CD4-positive, alpha-beta T cell treated with Interleukin-21 for 1 hour (primary cell): ENCODE results near the gene HKDC1.
"Not testable (repeated sequence)": the region's sequence is repeated elsewhere in the genome, so short reads cannot be mapped to it uniquely, and the experiment has no call there.

ENCODE experiments used
- DNase-seq: peaks from one replicate; pipeline ENCODE4 v3.0.0-alpha.2; 2020

Gene HKDC1, protein sequence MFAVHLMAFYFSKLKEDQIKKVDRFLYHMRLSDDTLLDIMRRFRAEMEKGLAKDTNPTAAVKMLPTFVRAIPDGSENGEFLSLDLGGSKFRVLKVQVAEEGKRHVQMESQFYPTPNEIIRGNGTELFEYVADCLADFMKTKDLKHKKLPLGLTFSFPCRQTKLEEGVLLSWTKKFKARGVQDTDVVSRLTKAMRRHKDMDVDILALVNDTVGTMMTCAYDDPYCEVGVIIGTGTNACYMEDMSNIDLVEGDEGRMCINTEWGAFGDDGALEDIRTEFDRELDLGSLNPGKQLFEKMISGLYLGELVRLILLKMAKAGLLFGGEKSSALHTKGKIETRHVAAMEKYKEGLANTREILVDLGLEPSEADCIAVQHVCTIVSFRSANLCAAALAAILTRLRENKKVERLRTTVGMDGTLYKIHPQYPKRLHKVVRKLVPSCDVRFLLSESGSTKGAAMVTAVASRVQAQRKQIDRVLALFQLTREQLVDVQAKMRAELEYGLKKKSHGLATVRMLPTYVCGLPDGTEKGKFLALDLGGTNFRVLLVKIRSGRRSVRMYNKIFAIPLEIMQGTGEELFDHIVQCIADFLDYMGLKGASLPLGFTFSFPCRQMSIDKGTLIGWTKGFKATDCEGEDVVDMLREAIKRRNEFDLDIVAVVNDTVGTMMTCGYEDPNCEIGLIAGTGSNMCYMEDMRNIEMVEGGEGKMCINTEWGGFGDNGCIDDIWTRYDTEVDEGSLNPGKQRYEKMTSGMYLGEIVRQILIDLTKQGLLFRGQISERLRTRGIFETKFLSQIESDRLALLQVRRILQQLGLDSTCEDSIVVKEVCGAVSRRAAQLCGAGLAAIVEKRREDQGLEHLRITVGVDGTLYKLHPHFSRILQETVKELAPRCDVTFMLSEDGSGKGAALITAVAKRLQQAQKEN

GRCh38 chr10:69220041-69220451 is at the start of gene HKDC1:
TSS of gene HKDC1 (plus strand) at chr10:69220332. CDS start at chr10:69220436, 104 bp downstream.
- no peak for DNase-seq

DNA sequence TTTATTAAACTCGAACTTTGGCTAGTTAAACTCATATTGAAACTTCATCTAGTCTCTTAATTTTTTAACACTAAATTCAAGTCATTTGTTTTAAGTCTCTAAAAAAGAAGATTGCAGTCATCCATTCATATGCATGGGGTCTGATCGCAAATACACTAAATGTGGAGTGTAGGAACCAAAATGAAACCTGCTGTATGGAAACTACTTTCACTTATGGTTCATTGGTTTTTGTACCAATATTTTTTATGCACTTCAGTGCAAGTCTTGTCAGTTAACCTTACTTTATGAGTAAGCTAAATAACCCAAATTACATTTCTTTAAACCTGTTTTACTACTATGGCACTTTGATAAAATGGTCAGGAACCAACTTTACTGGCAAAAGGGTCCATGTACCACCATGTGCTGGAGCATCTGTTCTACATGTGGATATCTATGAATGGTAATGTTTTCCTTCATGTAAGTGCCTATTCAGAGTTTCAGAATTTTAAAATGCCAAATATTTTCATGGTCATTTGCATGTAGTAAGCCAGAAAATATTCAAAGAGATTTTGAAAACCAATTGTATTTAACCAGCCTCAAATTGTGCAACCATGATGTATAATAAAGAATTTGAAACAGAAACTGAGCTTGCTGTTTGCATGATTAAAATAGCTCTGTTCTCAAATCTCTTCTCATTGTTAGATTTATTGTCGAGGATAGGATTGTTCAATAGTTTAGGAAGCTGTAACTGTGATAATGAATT is 47.7 kb upstream of the HKDC1 start:
- no peak for DNase-seq

DNA sequence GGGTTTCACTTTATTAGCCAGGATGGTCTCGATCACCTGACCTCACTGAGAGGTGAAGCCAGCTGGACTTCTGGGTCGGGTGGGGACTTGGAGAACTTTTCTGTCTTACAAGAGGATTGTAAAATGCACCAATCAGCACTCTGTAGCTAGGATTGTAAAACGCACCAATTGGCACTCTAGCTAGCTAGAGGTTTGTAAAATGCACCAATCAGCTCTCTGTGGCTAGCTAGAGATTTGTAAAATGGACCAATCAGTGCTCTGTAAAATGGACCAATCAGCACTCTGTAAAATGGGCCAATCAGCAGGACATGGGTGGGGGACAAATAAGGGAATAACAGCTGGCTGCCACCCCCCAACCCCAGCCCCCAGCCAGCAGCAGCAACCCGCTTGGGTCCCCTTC is 44.8 kb upstream of the HKDC1 start:
- DNase-seq: not testable (repeated sequence)

GRCh38 chr10:69176823-69177222 is 43.3 kb upstream of the HKDC1 start:
- no peak for DNase-seq

GRCh38 chr10:69179089-69179742 is 40.9 kb upstream of the HKDC1 start:
- no peak for DNase-seq

GRCh38 chr10:69179743-69180524 is 40.2 kb upstream of the HKDC1 start, which contains the start of gene SUPV3L1:
TSS of gene SUPV3L1 (plus strand) at chr10:69180234. CDS start at chr10:69180292, 58 bp downstream.
- DNase-seq: peak; percentile 92

DNA sequence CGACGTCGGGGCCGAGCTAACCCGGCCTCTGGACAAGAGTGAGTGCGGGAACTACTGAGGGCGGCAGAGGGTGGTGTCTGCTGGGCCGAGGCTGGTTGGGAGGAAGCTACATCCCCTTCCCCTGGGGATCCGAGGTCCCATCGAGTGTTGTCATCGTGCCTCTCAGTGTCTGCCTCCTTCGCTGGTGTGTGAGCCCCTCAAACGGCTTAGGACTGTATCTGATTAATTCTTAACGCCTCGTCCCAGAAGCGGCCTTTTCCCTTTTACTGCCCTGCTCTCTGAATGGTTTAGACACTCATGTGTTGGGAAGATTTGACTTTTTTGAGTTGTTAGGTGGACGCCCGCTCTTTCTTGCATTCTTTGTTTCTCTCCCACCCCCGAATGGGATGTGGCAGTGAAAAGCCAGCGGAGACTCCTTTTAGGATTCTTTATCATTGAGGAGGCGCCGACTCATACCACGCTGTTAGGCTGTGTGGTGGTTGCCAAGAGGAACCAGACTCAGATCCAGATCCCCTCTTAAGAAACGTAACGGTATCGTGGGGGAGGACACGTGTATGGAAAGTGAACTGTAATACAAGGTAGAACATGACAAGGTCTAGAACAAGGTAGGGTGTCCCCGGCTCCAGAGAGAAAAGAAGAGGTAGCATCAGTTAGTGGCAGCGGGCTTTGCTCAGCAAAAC is 39.5 kb upstream of the HKDC1 start:
- peak; percentile 14 for DNase-seq

DNA sequence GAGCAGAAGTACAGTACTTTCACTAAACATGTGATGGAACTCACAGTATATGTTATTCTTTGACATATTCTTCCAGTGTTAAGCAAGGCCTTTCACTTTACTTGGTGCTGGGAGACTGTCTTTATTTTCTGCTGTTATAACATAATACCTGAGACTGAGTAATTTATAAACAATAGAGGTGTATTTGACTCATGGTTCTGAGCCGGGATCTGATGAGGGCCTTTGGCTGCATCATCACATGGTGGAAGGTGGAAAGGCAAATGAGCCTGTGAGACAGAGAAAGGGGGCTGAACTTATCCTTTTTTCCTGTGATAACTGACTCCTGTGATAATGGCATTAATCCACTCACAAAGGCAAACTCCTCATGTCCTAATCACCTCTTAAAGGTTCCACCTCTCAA is 38.7 kb upstream of the HKDC1 start:
- no peak for DNase-seq

GRCh38 chr10:69182005-69182404 is 38.1 kb upstream of the HKDC1 start:
- DNase-seq: no peak

- no peak for DNase-seq
Observed at GRCh38 chr10:69186524-69186923, 33.6 kb upstream of the HKDC1 start.

DNA sequence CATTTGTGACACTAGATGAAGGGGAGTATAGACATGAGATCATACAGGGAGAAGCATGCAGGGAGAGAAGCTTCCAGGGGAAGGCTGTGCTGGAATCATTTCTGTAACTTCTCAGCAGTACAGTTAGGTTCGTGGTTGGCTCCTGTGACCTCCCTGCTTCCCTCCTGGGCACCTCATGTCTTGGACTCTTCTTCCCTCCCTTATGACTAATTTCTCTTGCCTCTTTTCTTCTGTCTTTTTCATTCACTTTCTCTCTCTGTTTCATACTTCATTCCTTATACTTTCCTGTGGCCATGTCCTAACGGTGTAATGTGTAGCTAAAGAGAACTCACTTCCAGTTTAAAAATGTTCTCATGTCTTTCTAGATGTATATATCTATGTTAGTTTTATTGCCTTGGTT is 19.1 kb upstream of the HKDC1 start:
- DNase-seq: no peak

GRCh38 chr10:69202332-69202731 is 17.8 kb upstream of the HKDC1 start:
- DNase-seq: peak; percentile 40

- no peak for DNase-seq
Observed at GRCh38 chr10:69208761-69209160, 11.4 kb upstream of the HKDC1 start.

- no peak for DNase-seq
Observed at GRCh38 chr10:69209787-69210484, 10.2 kb upstream of the HKDC1 start.

GRCh38 chr10:69211104-69211503 is 9.0 kb upstream of the HKDC1 start:
- DNase-seq: no peak

DNA sequence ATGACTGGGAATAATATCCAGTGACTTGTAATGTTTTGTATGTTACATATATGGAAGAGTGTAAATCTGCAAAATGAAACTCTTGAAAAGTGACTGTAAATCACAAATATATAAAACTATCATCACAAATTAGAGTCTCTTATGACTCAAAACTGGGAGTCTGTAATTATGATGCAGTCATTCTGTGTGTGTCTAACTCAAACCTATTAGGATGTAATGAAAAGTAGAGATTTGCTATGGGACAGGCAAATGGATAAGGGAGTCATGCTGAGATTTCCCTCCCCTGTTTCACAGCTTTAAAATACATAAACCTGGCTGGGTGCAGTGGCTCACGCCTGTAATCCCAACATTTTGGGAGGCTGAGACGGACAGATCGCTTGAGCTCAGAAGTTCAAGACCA is 8.6 kb upstream of the HKDC1 start:
- no peak for DNase-seq

DNA sequence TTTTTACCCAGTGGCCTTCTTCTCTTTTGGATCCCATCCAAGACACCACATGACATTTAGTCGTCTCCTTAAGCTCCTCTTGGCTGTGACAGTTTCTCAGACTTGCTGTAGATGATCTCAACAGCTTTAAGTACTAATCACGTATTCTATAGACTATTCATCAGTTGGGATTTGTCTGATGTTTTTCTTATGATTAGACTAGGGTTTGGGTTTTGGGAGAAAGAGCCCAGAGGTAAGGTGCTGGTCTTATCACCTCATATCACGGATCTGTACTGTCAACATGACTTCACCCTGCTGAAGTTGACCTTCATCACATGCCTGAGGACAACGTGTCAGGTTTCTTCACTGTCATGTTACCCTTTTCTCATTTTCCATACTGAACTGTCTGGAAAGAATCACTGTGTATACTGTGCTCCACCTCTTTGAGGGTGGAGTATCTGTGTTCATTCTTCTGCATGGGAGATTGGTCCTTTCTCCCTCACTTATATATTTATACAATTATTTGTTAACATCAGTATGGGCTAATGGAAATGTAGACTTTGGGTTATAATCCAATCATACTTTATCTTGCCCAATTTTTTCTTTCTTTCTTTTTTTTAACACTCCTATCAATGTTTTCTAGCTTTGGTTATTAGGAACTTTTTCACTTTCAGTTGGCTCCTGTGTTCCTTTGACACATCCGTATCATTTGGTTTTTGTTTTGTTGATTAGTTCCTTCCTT is 6.4 kb upstream of the HKDC1 start:
- no peak for DNase-seq

- DNase-seq: no peak
Observed at GRCh38 chr10:69214666-69215131, 5.4 kb upstream of the HKDC1 start.

GRCh38 chr10:69215405-69216171 is 4.5 kb upstream of the HKDC1 start:
- peak; percentile 41 for DNase-seq
